DMS53 treated with DMSO at 0.1 percent for 48 hours (cell line): ENCODE data around the gene LAMB1.

Experiments used
- DNase-seq: peaks from one replicate; lab custom pipeline; 2025; ENCODE audit not compliant: unreplicated experiment; lab: John Stamatoyannopoulos, UW

Gene LAMB1

GRCh38 chr7:107999779-108000560, 3.0 kb downstream of the LAMB1 start:
- DNase-seq = no peak

GRCh38 chr7:107998660-107999480, 4.1 kb downstream of the LAMB1 start:
- DNase-seq = no peak

GRCh38 chr7:107998150-107998549, 4.8 kb downstream of the LAMB1 start:
- DNase-seq = no peak

- DNase-seq = no peak
These were observed 6.7 kb downstream of the LAMB1 start for GRCh38 chr7:107996072-107996882.

GRCh38 chr7:107995184-107996071, 7.5 kb downstream of the LAMB1 start:
- DNase-seq = no peak

- no peak for DNase-seq
These were observed 8.4 kb downstream of the LAMB1 start for GRCh38 chr7:107994421-107995030.

GRCh38 chr7:107993891-107994291, 9.1 kb downstream of the LAMB1 start:
- DNase-seq = no peak

GRCh38 chr7:107989618-107990373, 13.2 kb downstream of the LAMB1 start:
- no peak for DNase-seq

GRCh38 chr7:107982918-107983389, 20.0 kb downstream of the LAMB1 start:
- DNase-seq = no peak

- DNase-seq = no peak
These were observed 20.7 kb downstream of the LAMB1 start for GRCh38 chr7:107982042-107982840.

GRCh38 chr7:107981466-107981865, 21.5 kb downstream of the LAMB1 start:
- DNase-seq = no peak

GRCh38 chr7:107980671-107981190, 22.2 kb downstream of the LAMB1 start:
- no peak for DNase-seq

GRCh38 chr7:107980171-107980570, 22.8 kb downstream of the LAMB1 start:
- DNase-seq = no peak

GRCh38 chr7:107978815-107979408, 24.0 kb downstream of the LAMB1 start:
- DNase-seq = no peak

- no peak for DNase-seq
These were observed 25.9 kb downstream of the LAMB1 start for GRCh38 chr7:107977048-107977447.

GRCh38 chr7:107976620-107977019, 26.3 kb downstream of the LAMB1 start:
- no peak for DNase-seq

GRCh38 chr7:107975394-107976013, 27.5 kb downstream of the LAMB1 start:
- DNase-seq = no peak
